Measurements from ENCODE around the gene CYGB.
A peak's percentile ranks its signal among the peaks of the same experiment; 100 is the strongest.
"Not testable (repeated sequence)": the region's sequence is repeated elsewhere in the genome, so short reads cannot be mapped to it uniquely, and the experiment has no call there.

Gene CYGB

DNA sequence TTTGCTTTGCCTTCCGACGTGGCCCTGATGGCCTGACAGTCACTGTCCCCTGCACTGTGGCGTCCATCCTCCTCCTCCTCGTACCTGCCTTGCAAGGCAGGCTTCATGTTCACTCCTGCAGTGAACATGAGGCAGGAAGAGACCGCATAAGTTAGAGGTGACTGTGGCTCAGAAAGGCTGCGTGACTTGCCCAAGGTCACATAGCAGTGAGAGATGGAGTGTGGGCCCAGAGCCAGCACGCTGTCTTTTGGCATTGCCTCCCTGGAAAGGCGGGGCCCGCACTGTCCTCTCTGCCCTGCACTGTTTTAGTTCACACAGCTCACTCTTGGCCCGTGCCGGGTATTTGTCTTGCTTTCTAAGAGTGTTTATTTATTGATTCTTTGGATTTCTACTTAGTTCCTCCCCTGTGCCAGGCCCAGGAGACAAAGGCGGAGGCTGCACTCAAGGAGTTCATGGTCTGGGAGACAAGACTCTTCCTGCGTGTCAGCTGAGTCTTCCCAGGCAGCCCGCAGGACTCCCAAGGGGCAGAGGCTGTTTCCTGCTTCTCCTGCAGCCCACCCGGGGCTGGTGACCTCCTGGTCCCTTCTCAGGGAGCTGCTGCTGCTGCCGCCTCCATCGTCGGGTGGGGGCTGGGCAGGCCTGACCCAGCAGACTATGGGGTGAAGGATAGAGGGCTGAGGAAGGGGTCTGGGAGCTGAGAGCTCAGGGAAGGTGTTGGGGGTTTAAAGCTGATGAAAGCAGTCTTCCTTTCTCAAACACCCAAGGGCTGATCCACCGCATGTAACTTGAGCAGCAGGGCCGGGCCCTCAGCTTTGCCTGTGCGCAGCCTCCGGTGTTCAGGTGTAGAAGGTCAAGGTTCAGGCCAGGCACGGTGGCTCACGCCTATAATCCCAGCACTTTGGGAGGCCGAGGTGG lies 12.7 kb downstream of the CYGB start:
- DNase-seq (ENCODE audit: low spot score) = no peak

GRCh38 chr17:76523084-76524037 lies 14.1 kb downstream of the CYGB start:
- DNase-seq (ENCODE audit: low spot score) = peak; percentile 79

DNA sequence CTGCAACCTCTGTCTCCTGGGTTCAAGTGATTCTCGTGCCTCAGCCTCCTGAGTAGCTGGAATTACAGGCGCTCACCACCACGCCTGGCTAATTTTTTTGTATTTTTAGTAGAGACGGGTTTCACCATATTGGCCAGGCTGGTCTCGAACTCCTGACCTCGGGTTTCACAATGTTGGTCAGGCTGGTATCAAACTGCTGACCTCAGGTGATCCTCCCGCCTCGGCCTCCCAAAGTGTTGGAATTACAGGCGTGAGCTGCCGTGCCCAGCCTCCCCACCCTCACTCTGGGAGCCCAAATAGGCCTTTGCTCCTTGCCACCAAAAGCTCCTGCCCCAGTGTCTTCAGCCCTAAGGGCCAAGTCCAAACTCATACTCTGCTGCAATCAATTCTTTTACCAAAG lies 15.8 kb downstream of the CYGB start:
- not testable (repeated sequence) for DNase-seq (ENCODE audit: low spot score)

DNA sequence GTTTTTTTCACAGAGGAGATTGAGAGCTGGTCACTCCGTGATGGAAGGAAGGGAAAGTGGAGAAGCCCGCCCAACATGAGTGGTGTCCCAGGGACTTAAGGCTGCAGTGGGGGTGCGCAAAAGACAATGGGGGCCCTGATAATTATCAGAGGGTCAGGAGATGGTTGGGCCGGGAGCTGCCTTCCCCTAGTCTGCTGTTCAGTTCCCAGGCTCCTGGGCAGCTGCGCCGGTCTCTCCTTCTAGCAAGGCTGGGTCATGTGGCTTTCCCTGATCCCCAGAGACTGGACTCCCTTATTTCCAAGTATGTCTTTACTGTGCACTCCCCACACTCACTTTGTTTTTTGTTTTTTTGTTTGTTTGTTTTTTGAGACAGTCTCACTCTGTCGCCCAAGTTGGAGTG lies 16.2 kb downstream of the CYGB start:
- DNase-seq (ENCODE audit: low spot score) = no peak

- no peak for DNase-seq (ENCODE audit: low spot score)
Measured at GRCh38 chr17:76519048-76519966, 18.2 kb downstream of the CYGB start.

DNA sequence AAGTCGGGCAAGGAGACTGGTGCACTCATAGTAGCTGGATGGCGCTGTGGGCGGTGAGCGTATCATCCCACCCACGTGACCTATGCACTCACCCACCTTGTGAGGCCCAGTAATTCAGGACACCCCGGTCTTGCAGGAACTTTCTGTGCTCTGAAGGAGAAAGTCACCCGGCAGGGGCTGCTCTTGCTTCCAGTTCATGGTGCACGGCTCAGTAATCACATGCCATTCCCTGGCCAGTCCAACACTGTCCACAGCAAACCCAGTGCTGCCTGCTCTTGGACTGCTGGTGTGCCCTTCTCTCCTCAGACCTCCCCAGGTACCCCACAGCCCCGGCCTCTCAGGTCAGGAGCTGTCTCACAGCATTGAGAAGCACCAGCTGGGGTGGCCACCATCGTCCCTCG lies 19.9 kb downstream of the CYGB start:
- DNase-seq (ENCODE audit: low spot score) = no peak

- peak; percentile 98 for DNase-seq (ENCODE audit: low spot score)
Measured at GRCh38 chr17:76515274-76515949, 22.1 kb downstream of the CYGB start.

DNA sequence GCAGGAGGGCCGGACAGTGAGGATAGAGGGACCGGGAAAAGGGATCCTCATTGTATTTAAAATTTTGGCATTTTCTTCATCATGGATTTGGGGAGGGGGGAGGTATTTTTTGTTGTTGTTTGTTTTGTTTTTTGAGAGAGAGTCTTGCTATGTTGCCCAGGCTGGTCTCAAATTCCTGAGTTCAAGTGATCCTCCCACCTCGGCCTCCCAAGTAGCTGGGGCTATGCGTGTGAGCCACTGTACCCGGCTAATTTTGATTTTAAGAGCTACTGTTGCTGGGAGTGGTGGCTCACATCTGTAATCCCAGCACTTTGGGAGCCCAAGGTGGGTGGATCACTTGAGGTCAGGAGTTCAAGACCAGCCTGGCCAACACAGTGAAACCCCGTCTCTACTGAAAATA lies 23.2 kb downstream of the CYGB start:
- not testable (repeated sequence) for DNase-seq (ENCODE audit: low spot score)

GRCh38 chr17:76513306-76513692 lies 24.2 kb downstream of the CYGB start:
- DNase-seq (ENCODE audit: low spot score) = no peak

- DNase-seq (ENCODE audit: low spot score) = no peak
Measured at GRCh38 chr17:76512366-76513305, 24.9 kb downstream of the CYGB start.

DNA sequence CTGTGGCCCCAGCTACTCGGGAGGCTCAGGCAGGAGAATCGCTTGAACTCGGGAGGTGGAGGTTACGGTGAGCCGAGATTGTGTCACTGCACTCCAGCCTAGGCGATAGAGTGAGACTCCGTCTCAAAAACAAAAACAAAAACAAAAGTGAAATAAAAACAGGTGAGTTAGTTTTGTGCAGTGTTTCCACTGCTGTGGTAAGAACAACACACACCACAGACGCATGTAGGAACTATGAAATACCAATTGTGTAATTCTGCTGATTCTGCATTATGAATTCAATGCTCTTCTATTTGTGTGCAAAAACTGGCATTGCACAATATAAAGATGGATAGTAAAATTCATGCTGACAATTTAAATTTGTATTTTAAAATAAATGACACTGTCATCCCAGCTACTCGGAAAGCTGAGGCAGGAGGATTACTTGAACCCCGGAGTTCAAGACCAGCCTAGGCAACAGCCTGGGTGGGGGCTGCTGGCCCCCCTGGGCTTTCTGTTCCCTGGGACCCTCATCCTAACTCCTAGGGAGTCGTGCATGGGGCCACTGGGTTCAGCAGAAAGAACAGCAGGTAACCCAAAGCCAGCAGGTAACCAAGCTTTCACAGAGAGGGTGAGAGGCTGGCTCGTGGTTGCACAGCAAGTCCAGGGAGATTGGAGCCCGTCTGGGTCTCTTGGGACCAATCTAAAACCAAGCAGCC lies 25.7 kb downstream of the CYGB start:
- no peak for DNase-seq (ENCODE audit: low spot score)

DNA sequence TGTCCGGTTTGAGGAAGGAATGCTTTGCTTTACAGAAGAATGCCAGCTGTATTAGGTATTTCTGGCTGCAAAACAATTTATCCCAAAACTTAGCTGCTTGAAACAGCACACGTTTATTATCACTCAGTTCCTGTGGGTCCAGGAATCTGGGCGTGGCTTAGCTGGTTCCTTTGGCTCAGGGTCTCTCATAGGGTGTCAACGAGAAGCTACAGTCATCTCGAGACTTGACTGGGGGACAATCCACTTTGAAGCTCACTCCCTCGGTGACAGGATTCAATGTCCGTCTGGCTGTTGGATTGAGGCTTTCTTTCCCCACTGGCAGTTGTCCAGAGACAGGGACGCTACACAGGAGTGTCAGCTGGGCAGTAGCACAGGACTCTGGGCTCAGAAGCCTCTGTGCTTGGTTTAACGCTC lies 26.7 kb downstream of the CYGB start:
- DNase-seq (ENCODE audit: low spot score) = no peak

DNA sequence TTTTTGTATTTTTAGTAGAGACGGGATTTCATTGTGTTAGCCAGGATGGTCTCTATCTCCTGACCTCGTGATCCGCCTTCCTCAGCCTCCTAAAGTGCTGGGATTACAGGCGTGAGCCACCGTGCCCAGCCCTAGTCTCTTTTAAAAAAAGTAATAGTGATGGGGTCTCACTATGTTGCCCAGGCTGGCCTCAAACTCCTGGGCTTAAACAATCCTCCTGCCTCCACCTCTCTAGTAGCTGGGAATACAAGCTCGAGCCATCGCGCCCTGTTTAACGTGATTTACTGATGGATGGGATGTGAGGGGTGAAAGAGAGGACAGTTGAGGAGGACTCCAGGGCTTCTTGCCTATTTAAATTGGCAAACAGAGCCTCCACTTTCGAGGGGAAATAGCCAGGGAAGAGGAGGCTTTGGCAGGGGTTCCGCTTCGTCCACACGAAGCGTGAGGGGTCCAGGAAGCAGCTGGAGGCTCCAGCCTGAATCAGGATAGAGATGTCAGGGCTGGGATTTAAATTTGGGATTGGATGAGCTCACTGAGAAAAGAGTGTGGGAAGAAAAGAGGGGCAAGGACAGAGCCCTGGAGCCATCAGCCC lies 28.9 kb downstream of the CYGB start:
- DNase-seq (ENCODE audit: low spot score) = not testable (repeated sequence)

DNA sequence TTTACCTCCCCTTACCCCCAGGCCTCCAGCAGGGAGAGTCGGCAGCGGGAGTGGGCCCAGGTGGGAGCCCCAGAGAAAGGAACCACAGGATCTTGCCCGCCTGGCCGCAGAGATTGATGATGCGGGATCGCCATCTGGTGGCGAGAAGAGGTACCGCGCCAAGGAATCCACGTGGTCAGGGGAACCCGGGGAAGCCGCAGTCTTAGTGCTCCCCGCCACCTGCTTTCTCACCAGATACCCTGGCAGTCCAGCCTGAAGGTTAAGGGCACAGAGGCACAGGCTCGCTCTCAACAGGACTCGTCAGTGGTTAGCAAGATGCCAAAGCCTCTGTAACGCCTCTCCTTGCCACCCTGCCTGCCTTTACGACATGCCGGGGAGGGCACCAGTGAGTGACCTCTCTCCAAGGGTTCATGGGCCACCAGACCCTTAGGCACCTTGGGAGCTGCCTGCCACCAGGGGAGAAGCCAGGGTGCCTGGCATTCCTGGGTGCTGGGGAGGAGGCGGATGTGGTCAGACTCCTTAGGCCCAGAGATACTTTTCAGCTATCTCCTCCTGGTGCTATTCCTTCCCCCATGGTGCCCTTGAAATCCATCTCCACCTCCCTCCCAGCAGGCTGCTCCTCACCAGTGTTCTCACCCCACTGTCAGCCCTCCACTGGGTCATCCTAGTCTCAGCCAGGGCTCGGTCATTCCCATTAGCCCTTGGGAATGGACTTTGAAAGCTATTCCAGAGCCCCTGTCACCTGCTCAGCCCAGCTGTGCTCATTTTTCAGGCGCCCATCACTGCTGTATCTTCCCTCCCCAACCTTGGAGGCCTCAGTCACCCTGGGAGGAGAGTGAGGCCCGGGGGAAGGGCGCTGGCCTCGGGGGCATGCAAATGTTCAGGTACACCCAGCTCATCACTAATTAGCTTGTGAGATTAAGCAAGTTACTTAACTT lies 30.8 kb downstream of the CYGB start:
- DNase-seq (ENCODE audit: low spot score) = peak; percentile 87

DNA sequence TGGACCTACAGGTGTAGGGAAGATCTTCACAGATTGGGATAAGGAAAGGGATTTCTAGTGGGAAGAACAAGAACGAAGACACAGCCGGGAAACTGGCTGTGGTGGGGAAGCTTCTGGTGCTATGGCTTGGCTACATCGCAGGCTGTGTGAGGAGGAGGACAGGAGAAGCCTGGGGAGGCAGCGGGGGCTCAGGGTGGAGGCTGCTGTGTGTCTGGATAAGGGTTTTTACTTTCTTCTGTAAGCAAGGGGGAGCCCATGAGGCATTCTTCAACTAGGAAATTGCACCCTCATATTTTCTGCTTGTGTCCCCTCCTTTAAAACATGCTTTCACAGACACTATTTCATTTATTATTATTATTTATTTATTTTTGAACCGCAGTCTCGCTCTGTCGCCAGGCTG lies 33.4 kb downstream of the CYGB start:
- DNase-seq (ENCODE audit: low spot score) = no peak

DNA sequence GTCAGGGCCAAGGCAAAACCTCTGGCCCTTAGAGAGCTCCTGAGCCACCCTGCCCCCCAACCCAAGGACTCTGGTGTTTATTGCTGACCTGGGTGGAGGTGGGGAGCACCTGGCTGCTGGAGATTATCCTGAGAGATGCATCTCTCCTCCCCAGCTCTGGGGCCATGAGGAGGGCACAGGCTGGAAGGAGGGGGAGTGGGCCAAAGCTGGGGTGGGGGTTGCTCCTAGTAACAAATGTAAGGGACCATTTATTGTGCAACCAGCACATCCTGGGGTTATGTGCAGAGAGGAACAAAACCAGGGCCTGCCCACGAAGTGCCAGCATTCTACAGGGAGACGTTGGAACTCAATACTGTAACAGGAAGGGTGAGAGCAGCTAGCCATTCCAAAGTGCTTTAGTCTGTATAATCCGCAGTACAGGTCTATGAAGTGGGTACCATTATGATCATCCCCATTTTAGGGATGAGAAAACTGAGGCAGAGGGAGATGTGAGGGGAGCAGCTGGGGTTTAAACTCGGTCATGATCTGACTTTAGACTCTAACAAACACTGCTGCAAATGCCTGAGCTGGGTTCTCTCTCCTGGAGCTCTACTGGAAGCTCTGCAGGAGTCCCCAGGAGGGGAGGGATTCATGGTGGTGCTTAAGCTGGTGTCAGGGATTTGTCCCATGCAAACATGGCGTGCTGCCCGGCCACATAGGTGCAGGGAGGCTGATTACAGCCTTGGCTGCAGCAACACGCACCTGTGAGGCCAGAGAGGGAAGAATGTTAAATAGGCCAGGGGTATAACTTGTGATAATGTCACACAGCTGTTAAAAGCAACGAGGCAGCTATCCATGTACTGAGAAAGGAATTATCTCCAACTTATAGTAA lies 34.9 kb downstream of the CYGB start:
- no peak for DNase-seq (ENCODE audit: low spot score)

DNA sequence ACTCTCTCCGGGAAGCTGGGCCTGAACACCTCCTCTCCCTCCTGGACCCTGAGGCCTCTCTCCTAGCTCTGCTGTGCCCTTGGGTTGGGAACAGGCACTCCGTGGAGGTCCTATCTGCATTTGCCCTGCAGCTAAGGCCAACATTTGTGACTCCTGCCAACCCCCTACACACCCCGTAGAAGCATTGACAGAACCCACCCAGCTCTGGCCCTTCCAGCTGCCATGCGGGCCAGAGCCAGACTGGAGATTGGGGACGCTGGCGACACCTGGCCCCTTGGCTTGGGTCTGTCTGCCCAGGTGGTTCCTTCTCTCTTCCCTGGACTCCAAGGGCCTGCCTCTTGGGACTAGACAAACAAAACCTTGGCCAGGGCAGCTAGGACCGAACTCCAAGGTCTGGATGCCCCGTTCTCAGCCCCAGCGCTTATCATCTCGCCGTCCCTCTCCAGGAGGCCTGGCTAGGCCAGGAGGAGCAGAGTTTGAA lies 35.6 kb downstream of the CYGB start:
- no peak for DNase-seq (ENCODE audit: low spot score)

Data from AG08395 (cell line).